Muscle layer of duodenum (tissue), 2 donors: ENCODE measurements around the gene IGFBP4.

ENCODE experiments used
- H3K27ac ChIP-seq: one replicate; pipeline ENCODE4 v1.7.0; 2013; ENCODE audit warnings: mild to moderate bottlenecking, low read length
- H3K27me3 ChIP-seq: one replicate; pipeline ENCODE4 v1.7.0; 2013; ENCODE audit warnings: low read depth, mild to moderate bottlenecking, control low read depth, low read length
- H3K36me3 ChIP-seq, 2 donors: one replicate each; pipeline ENCODE4 v1.7.0; 2013; ENCODE audit warnings: low read length in 2 of 2, control low read depth in 1 of 2, mild to moderate bottlenecking in 1 of 2; ENCODE audit not compliant: insufficient read depth in 2 of 2, control insufficient read depth in 1 of 2
- H3K4me1 ChIP-seq, 2 donors: one replicate each; pipeline ENCODE4 v1.7.0; 2013; ENCODE audit warnings: low read length in 2 of 2, mild to moderate bottlenecking in 2 of 2, control low read depth in 1 of 2, moderate library complexity in 1 of 2; ENCODE audit not compliant: insufficient read depth in 2 of 2, control insufficient read depth in 1 of 2
- H3K4me3 ChIP-seq, 2 donors: one replicate each; pipeline ENCODE4 v1.7.0; 2013; ENCODE audit warnings: low read length in 2 of 2, low read depth in 1 of 2, mild to moderate bottlenecking in 1 of 2
- H3K9me3 ChIP-seq, 2 donors: one replicate each; pipeline ENCODE4 v1.7.0; 2013; ENCODE audit warnings: low read length in 2 of 2, control low read depth in 1 of 2, mild to moderate bottlenecking in 1 of 2; ENCODE audit not compliant: control insufficient read depth in 1 of 2
- donor health status: healthy.

IGFBP4 gene

GRCh38 chr17:40433551-40434415, 9.5 kb upstream of the IGFBP4 start:
- H3K4me3 ChIP-seq: peak overlapping the region in 1 of 2 donors; percentile 16
- H3K9me3 ChIP-seq: no peaks in the 10 kb centered on the region
- H3K27ac ChIP-seq: peak overlapping the region; percentile 70
- peaks cover 15 to 28% of the 10 kb centered on the region in 2 donors for H3K4me1 ChIP-seq
- H3K27me3 ChIP-seq: no peaks in the 10 kb centered on the region
- no peaks in the 10 kb centered on the region for H3K36me3 ChIP-seq

GRCh38 chr17:40436636-40437035, 6.6 kb upstream of the IGFBP4 start:
- H3K4me3 ChIP-seq: no peak overlapping the region
- H3K4me1 ChIP-seq: peaks cover 19 to 34% of the 10 kb centered on the region in 2 donors
- H3K27me3 ChIP-seq: no peaks in the 10 kb centered on the region

GRCh38 chr17:40437095-40437732, 6.0 kb upstream of the IGFBP4 start:
- Histone ChIP-seq H3K27ac (no peak overlapping the region), H3K36me3 (no peaks in the 10 kb centered on the region), H3K27me3 (no peaks in the 10 kb centered on the region), H3K4me3 (no peak overlapping the region), H3K4me1 (peaks cover 19 to 35% of the 10 kb centered on the region in 2 donors), H3K9me3 (no peaks in the 10 kb centered on the region)

More at GRCh38 chr17:40436636-40437035, 6.6 kb upstream of the IGFBP4 start:
- Histone ChIP-seq H3K9me3 (no peaks in the 10 kb centered on the region), H3K36me3 (no peaks in the 10 kb centered on the region), H3K27ac (no peak overlapping the region)

GRCh38 chr17:40440166-40440565, 3.1 kb upstream of the IGFBP4 start:
- Histone ChIP-seq H3K27me3 (no peaks in the 10 kb centered on the region), H3K4me1 (peaks cover 9 to 22% of the 10 kb centered on the region in 2 donors), H3K9me3 (no peaks in the 10 kb centered on the region), H3K4me3 (no peak overlapping the region), H3K36me3 (no peaks in the 10 kb centered on the region), H3K27ac (no peak overlapping the region)

- H3K4me1 ChIP-seq: peaks cover 4 to 32% of the 10 kb centered on the region in 2 donors
- H3K27me3 ChIP-seq: no peaks in the 10 kb centered on the region
These were observed 656 bp upstream of the IGFBP4 start for GRCh38 chr17:40442392-40443195.

DNA sequence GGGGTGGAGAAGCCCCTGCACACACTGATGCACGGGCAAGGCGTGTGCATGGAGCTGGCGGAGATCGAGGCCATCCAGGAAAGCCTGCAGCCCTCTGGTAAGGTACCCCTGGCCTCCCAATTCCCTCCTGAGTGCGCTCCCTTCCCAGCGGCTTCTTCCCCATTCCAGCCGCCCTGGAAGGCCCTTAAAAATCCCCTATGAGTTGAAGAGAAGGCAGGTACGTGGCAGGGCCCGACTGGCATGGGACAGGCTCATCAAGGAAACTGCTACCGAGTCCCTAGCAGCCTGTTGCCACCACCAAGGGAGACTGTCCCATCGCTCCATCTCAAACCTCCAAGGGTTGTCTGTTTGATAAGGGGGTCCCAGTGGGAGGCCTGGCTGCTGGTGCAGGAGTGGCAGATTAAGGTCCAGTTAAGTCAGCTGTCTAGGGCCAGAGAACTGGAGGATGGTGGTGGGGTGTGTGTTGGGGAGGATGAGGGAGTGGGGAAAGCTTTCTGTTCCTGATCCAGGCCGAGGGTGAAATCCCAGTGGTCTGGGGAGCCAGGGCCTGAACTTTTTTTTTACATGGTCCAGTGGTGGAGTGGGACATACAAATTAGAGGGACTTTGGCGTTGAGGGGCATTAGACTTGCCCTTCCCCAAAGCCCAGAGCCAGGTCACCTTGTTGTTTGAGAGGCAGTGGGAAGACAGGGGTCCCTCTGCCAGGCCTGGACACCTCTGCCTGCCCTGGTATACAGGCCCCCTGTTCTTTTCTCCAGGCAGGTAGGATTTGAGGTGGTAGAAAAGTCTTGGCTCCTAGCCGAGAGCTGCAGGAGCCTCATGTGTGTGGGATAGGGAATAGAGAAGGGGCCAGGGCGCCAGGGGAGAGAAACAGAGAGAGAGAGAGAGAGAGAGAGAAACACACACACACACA, 994 bp downstream of the IGFBP4 start:
- peak overlapping the region; percentile 93 to 99 for H3K4me3 ChIP-seq
- peaks cover 0 to 8% of the 10 kb centered on the region in 2 donors for H3K36me3 ChIP-seq
- peaks cover 18 to 48% of the 10 kb centered on the region in 2 donors for H3K4me1 ChIP-seq
- peak overlapping the region; percentile 92 for H3K27ac ChIP-seq
- no peaks in the 10 kb centered on the region for H3K27me3 ChIP-seq
- no peaks in the 10 kb centered on the region for H3K9me3 ChIP-seq

More at GRCh38 chr17:40442392-40443195, 656 bp upstream of the IGFBP4 start:
- H3K9me3 ChIP-seq: no peaks in the 10 kb centered on the region
- peak overlapping the region; percentile 67 to 99 for H3K4me3 ChIP-seq
- no peaks in the 10 kb centered on the region for H3K36me3 ChIP-seq
- peak overlapping the region; percentile 79 for H3K27ac ChIP-seq

DNA sequence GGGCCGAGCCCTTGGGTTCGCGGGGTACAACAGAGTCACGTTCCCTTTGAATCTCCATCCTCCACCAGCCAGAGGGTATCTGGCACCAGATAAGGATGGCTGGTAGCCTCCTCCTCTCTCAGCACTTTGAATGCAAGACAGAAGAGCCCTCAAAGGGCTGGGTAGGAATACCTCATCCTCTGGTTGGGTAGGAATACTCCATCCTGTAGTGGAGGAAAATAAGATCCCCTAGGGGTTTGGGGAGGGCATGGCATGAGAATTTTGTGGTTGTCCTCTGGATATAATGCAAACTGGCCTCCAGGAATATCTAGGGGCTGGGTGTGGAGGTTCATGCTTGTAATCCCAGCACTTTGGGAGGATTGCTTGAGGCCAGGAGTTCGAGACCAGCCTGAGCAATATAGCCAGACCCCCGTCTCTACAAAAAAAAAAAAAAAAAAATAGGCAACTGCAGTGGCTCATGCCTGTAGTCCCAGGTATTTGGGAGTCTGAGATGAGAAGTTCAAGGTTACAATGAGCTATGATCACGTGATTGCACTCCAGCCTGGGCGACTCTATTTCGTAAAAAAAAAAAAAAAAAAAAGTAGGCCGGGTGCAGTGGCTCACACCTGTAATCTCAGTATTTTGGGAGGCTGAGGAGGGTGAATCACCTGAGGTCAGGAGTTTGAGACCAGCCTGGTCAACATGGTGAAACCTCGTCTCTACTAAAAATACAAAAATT, 2.7 kb downstream of the IGFBP4 start:
- Histone ChIP-seq H3K27ac (peak overlapping the region; percentile 92), H3K27me3 (no peaks in the 10 kb centered on the region), H3K36me3 (peaks cover 0 to 8% of the 10 kb centered on the region in 2 donors), H3K4me3 (peak overlapping the region; percentile 93 to 99), H3K9me3 (no peaks in the 10 kb centered on the region), H3K4me1 (peaks cover 25 to 64% of the 10 kb centered on the region in 2 donors)

GRCh38 chr17:40447148-40447644, 3.9 kb downstream of the IGFBP4 start:
- Histone ChIP-seq H3K27me3 (no peaks in the 10 kb centered on the region), H3K36me3 (peaks cover 3 to 11% of the 10 kb centered on the region in 2 donors), H3K27ac (peak overlapping the region; percentile 58), H3K4me1 (peaks cover 27 to 69% of the 10 kb centered on the region in 2 donors), H3K9me3 (no peaks in the 10 kb centered on the region), H3K4me3 (peak overlapping the region; percentile 49 to 99)

DNA sequence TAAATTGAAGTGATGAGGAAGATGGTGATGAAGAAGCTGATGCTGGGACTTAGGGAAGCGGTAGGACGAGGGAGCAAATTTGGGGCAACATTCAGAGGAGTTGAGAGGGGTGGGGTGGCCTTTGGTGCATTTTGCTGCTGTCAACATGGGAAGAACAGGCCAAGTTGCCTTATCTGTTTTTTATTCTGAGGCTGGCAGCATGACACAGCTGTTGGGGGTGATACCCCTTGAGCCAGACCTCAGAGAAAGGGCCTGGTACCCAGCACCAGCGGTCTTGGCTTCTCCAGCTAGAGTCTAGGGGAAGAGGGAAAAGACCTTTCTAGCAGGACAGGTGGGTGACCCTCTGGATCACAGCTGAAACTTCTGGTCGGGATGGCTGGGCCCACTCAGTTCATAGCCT, 4.6 kb downstream of the IGFBP4 start:
- Histone ChIP-seq H3K36me3 (peaks cover 7 to 13% of the 10 kb centered on the region in 2 donors), H3K27ac (peak overlapping the region; percentile 58), H3K27me3 (no peaks in the 10 kb centered on the region), H3K4me1 (peaks cover 31 to 69% of the 10 kb centered on the region in 2 donors), H3K4me3 (peak overlapping the region; percentile 49 to 99), H3K9me3 (no peaks in the 10 kb centered on the region)
